HEK293 (cell line): Measurements from ENCODE around the gene CFP.
A peak's percentile ranks its signal among the peaks of the same experiment; 100 is the strongest.

Source experiments
- CTCF ChIA-PET: fragments of 350-600 bp; formaldehyde crosslinking; extraction: SDS; loops from one replicate; lab custom pipeline; 2021; ENCODE audit warnings: antibody characterized with exemption; lab: Yijun Ruan, JAX
- POLR2A ChIA-PET: fragments of 300-600 bp; formaldehyde crosslinking; extraction: SDS; loops from one replicate; lab custom pipeline; 2020; ENCODE audit warnings: antibody characterized with exemption, inconsistent platforms; lab: Yijun Ruan, JAX
- H3K27ac ChIP-seq: fragments of 200-500 bp; sonication (Bioruptor generic); 2 replicates; pipeline ENCODE4 v1.5.1; 2014; ENCODE audit warnings: low read depth, low read length, control low read depth, inconsistent platforms; ENCODE audit errors: extremely low read depth
- H3K36me3 ChIP-seq, 2 experiments: fragments of 200-500 bp in 1 of 2; sonication (Bioruptor generic) in 1 of 2; 1 replicate in 1 of 2; 2 replicates in 1 of 2; pipeline ENCODE4 v1.5.1; 2014 to 2017; ENCODE audit warnings: inconsistent platforms in 2 of 2, low read length in 2 of 2; ENCODE audit not compliant: control insufficient read depth in 2 of 2, insufficient read depth in 1 of 2
- H3K4me1 ChIP-seq: fragments of 200-500 bp; sonication (Bioruptor generic); 2 replicates; pipeline ENCODE4 v1.5.1; 2014; ENCODE audit warnings: mild to moderate bottlenecking, low read length, inconsistent platforms; ENCODE audit not compliant: control insufficient read depth, insufficient read depth
- H3K4me3 ChIP-seq: 2 replicates; pipeline ENCODE4 v1.5.1; 2011; ENCODE audit warnings: low read depth, mild to moderate bottlenecking, control low read depth, low read length, moderate library complexity
- H3K9me3 ChIP-seq: fragments of 200-500 bp; sonication (Bioruptor generic); 2 replicates; pipeline ENCODE4 v1.5.1; 2014; ENCODE audit warnings: low read depth, low read length, inconsistent platforms; ENCODE audit not compliant: control insufficient read depth, insufficient read depth
- GLI4 ChIP-seq: fragments of 450-650 bp; formaldehyde crosslinking; IDR thresholded peaks from 2 replicates; pipeline ENCODE4 v1.5.1; 2016; ENCODE audit warnings: missing biosample characterization, missing genetic modification characterization
- KLF7 ChIP-seq: fragments of 450-650 bp; formaldehyde crosslinking; IDR thresholded peaks from 2 replicates; pipeline ENCODE4 v1.5.1; 2016; ENCODE audit warnings: missing biosample characterization, missing genetic modification characterization, borderline replicate concordance
- KLF9 ChIP-seq: fragments of 450-650 bp; formaldehyde crosslinking; IDR thresholded peaks from 2 replicates; pipeline ENCODE4 v1.5.1; 2016; ENCODE audit warnings: missing biosample characterization, missing genetic modification characterization, low read depth
- MEIS1 ChIP-seq: sonication (generic); formaldehyde crosslinking; IDR thresholded peaks from 2 replicates; pipeline ENCODE4 v1.8.1; 2022; ENCODE audit warnings: missing genetic modification reagents, mild to moderate bottlenecking, borderline replicate concordance
- MYNN ChIP-seq: fragments of 450-650 bp; formaldehyde crosslinking; IDR thresholded peaks from 2 replicates; pipeline ENCODE4 v1.5.1; 2016; ENCODE audit warnings: missing biosample characterization, missing genetic modification characterization, borderline replicate concordance
- RBAK ChIP-seq: fragments of 450-650 bp; formaldehyde crosslinking; IDR thresholded peaks from 2 replicates; pipeline ENCODE4 v1.5.1; 2016; ENCODE audit warnings: missing biosample characterization, missing genetic modification characterization
- ZBTB1 ChIP-seq: fragments of 450-650 bp; formaldehyde crosslinking; IDR thresholded peaks from 2 replicates; pipeline ENCODE4 v1.5.1; 2016; ENCODE audit warnings: missing biosample characterization, missing genetic modification characterization
- ZBTB8A ChIP-seq: fragments of 450-650 bp; formaldehyde crosslinking; IDR thresholded peaks from 2 replicates; pipeline ENCODE4 v1.5.1; 2016; ENCODE audit warnings: missing biosample characterization, missing genetic modification characterization
- ZFHX2 ChIP-seq: fragments of 450-650 bp; formaldehyde crosslinking; conservative IDR thresholded peaks from 2 replicates; pipeline ENCODE4 v1.5.1; 2016; ENCODE audit warnings: missing biosample characterization, missing genetic modification characterization
- ZFP69B ChIP-seq: fragments of 450-650 bp; formaldehyde crosslinking; IDR thresholded peaks from 2 replicates; pipeline ENCODE4 v1.5.1; 2016; ENCODE audit warnings: missing biosample characterization, missing genetic modification characterization
- ZNF16 ChIP-seq: fragments of 450-650 bp; formaldehyde crosslinking; IDR thresholded peaks from 2 replicates; pipeline ENCODE4 v1.5.1; 2016; ENCODE audit warnings: low read depth, missing biosample characterization, missing genetic modification characterization
- ZNF184 ChIP-seq: fragments of 450-650 bp; IDR thresholded peaks from 2 replicates; pipeline ENCODE4 v1.5.1; 2018; ENCODE audit warnings: missing biosample characterization, mild to moderate bottlenecking, missing genetic modification characterization
- ZNF19 ChIP-seq: fragments of 450-650 bp; formaldehyde crosslinking; IDR thresholded peaks from 2 replicates; pipeline ENCODE4; 2016; ENCODE audit warnings: missing biosample characterization, missing genetic modification characterization, low read depth
- ZNF239 ChIP-seq: fragments of 450-650 bp; formaldehyde crosslinking; IDR thresholded peaks from 2 replicates; pipeline ENCODE4 v1.5.1; 2016; ENCODE audit warnings: missing biosample characterization, missing genetic modification characterization
- ZNF488 ChIP-seq: fragments of 450-650 bp; formaldehyde crosslinking; IDR thresholded peaks from 2 replicates; pipeline ENCODE4 v1.5.1; 2016; ENCODE audit warnings: missing biosample characterization, missing genetic modification characterization
- ZNF514 ChIP-seq: fragments of 450-650 bp; formaldehyde crosslinking; IDR thresholded peaks from 2 replicates; pipeline ENCODE4 v1.5.1; 2016; ENCODE audit warnings: missing biosample characterization, missing genetic modification characterization
- ZNF555 ChIP-seq: fragments of 450-650 bp; formaldehyde crosslinking; conservative IDR thresholded peaks from 2 replicates; pipeline ENCODE4 v1.5.1; 2017; ENCODE audit warnings: missing biosample characterization, mild to moderate bottlenecking, missing genetic modification characterization, inconsistent platforms
- ZNF558 ChIP-seq: fragments of 450-650 bp; formaldehyde crosslinking; IDR thresholded peaks from 2 replicates; pipeline ENCODE4 v1.5.1; 2016; ENCODE audit warnings: missing biosample characterization, missing genetic modification characterization
- ZNF621 ChIP-seq: fragments of 450-650 bp; formaldehyde crosslinking; IDR thresholded peaks from 2 replicates; pipeline ENCODE4 v1.5.1; 2017; ENCODE audit warnings: missing biosample characterization, missing genetic modification characterization
- ZNF654 ChIP-seq: fragments of 450-650 bp; formaldehyde crosslinking; IDR thresholded peaks from 2 replicates; pipeline ENCODE4 v1.5.1; 2016; ENCODE audit warnings: low read depth, missing biosample characterization, missing genetic modification characterization
- ZNF776 ChIP-seq: fragments of 450-650 bp; formaldehyde crosslinking; IDR thresholded peaks from 2 replicates; pipeline ENCODE4 v1.5.0; 2017; ENCODE audit warnings: missing biosample characterization, missing genetic modification characterization, borderline replicate concordance
- ZNF792 ChIP-seq: fragments of 450-650 bp; formaldehyde crosslinking; IDR thresholded peaks from 2 replicates; pipeline ENCODE4 v1.5.1; 2016; ENCODE audit warnings: missing biosample characterization, missing genetic modification characterization
- ZNF830 ChIP-seq: fragments of 450-650 bp; IDR thresholded peaks from 2 replicates; pipeline ENCODE4 v1.5.0; 2018; ENCODE audit warnings: missing biosample characterization, missing genetic modification characterization, low read depth, mild to moderate bottlenecking, moderate library complexity
- ZNF843 ChIP-seq: fragments of 450-650 bp; formaldehyde crosslinking; IDR thresholded peaks from 2 replicates; pipeline ENCODE4 v1.5.1; 2016; ENCODE audit warnings: missing biosample characterization, missing genetic modification characterization
- TF ChIP-seq, protein P1 (sequence below): fragments of 450-650 bp; formaldehyde crosslinking; IDR thresholded peaks from 2 replicates; pipeline ENCODE4 v1.5.1; 2016; ENCODE audit warnings: missing biosample characterization, missing genetic modification characterization
- TF ChIP-seq, protein P2 (sequence below): fragments of 450-650 bp; formaldehyde crosslinking; optimal IDR thresholded peaks from 2 replicates; pipeline ENCODE3; 2016; ENCODE audit warnings: missing biosample characterization, mild to moderate bottlenecking, missing genetic modification characterization
- TF ChIP-seq, protein P3 (sequence below): fragments of 450-650 bp; formaldehyde crosslinking; IDR thresholded peaks from 2 replicates; pipeline ENCODE4 v1.5.1; 2016; ENCODE audit warnings: missing biosample characterization, missing genetic modification characterization

Gene CFP

GRCh38 chrX:47619486-47620302 lies 10.0 kb downstream of the CFP start, which contains the start of gene SYN1 (continued):
- TF ChIP-seq, protein P1, sequence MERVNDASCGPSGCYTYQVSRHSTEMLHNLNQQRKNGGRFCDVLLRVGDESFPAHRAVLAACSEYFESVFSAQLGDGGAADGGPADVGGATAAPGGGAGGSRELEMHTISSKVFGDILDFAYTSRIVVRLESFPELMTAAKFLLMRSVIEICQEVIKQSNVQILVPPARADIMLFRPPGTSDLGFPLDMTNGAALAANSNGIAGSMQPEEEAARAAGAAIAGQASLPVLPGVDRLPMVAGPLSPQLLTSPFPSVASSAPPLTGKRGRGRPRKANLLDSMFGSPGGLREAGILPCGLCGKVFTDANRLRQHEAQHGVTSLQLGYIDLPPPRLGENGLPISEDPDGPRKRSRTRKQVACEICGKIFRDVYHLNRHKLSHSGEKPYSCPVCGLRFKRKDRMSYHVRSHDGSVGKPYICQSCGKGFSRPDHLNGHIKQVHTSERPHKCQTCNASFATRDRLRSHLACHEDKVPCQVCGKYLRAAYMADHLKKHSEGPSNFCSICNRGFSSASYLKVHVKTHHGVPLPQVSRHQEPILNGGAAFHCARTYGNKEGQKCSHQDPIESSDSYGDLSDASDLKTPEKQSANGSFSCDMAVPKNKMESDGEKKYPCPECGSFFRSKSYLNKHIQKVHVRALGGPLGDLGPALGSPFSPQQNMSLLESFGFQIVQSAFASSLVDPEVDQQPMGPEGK (tag by site-specific recombination): 0 out of 2 replicates have a peak, but pooled peaks have one; percentile 39
- no peak for TF ChIP-seq ZNF19 (tag by site-specific recombination)
- TF ChIP-seq ZBTB8A (tag by site-specific recombination): peak; percentile 82
- TF ChIP-seq ZNF776 (tag by site-specific recombination): no peak
- TF ChIP-seq, protein P2, sequence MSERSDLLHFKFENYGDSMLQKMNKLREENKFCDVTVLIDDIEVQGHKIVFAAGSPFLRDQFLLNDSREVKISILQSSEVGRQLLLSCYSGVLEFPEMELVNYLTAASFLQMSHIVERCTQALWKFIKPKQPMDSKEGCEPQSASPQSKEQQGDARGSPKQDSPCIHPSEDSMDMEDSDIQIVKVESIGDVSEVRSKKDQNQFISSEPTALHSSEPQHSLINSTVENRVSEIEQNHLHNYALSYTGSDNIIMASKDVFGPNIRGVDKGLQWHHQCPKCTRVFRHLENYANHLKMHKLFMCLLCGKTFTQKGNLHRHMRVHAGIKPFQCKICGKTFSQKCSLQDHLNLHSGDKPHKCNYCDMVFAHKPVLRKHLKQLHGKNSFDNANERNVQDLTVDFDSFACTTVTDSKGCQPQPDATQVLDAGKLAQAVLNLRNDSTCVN (tag by site-specific recombination): peak; percentile 90
- peak; percentile 68; the same call in 1 of the 2 replicates for TF ChIP-seq ZNF184 (tag by site-specific recombination)
- TF ChIP-seq ZFHX2 (tag by site-specific recombination): peak; percentile 82
- no peak for TF ChIP-seq ZNF843 (tag by site-specific recombination)
- TF ChIP-seq, all 188 proteins: peak for 28

DNA sequence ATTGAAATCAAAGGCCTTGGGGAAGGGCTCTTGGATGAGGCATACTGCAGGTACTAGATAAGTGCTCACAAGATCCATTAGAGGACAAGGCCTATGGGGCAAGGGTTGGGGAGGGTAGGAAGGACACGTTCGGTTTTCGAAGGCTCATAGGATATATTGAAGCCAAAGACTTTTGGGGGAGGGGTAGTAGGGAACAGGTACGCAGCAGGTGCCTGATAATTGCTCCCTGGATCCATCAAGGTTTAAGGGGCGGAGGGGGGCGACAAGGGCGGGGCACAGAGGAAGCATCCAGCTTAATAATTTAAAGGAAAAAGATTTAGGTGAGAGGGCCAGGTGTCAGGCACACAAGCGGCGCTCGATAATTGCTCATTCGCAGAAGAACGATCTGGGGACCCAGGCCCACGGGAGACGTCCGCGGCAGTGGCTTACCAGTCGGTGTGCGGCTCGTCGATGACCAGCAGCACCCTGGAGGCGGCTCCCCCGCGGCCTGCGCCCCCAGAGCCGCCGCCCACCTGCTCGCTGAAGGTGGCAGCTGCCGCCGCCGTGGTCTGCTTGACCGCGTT lies 10.7 kb downstream of the CFP start:
- POLR2A ChIA-PET: no interaction called here
- CTCF ChIA-PET: no interaction called here

GRCh38 chrX:47614618-47615017 lies 15.1 kb downstream of the CFP start:
- Histone ChIP-seq H3K27ac (no peak overlapping the region), H3K4me1 (no peaks in the 10 kb centered on the region), H3K9me3 (no peaks in the 10 kb centered on the region), H3K4me3 (no peak overlapping the region), H3K36me3 (no peaks in the 10 kb centered on the region)
- TF ChIP-seq, protein P3, sequence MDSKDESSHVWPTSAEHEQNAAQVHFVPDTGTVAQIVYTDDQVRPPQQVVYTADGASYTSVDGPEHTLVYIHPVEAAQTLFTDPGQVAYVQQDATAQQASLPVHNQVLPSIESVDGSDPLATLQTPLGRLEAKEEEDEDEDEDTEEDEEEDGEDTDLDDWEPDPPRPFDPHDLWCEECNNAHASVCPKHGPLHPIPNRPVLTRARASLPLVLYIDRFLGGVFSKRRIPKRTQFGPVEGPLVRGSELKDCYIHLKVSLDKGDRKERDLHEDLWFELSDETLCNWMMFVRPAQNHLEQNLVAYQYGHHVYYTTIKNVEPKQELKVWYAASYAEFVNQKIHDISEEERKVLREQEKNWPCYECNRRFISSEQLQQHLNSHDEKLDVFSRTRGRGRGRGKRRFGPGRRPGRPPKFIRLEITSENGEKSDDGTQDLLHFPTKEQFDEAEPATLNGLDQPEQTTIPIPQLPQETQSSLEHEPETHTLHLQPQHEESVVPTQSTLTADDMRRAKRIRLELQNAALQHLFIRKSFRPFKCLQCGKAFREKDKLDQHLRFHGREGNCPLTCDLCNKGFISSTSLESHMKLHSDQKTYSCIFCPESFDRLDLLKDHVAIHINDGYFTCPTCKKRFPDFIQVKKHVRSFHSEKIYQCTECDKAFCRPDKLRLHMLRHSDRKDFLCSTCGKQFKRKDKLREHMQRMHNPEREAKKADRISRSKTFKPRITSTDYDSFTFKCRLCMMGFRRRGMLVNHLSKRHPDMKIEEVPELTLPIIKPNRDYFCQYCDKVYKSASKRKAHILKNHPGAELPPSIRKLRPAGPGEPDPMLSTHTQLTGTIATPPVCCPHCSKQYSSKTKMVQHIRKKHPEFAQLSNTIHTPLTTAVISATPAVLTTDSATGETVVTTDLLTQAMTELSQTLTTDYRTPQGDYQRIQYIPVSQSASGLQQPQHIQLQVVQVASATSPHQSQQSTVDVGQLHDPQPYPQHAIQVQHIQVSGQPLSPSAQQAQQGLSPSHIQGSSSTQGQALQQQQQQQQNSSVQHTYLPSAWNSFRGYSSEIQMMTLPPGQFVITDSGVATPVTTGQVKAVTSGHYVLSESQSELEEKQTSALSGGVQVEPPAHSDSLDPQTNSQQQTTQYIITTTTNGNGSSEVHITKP (tag by site-specific recombination): no peak
- TF ChIP-seq ZNF830 (tag by site-specific recombination) (no peak), ZNF16 (tag by site-specific recombination) (no peak), GLI4 (tag by site-specific recombination) (no peak), KLF7 (tag by site-specific recombination) (no peak), MEIS1 (CRISPR knock-in tag) (no peak), ZFP69B (tag by site-specific recombination) (no peak), ZNF239 (tag by site-specific recombination) (no peak), ZNF514 (tag by site-specific recombination) (no peak), KLF9 (tag by site-specific recombination) (no peak), ZNF558 (tag by site-specific recombination) (no peak), ZBTB1 (no peak), ZNF654 (tag by site-specific recombination) (no peak), MYNN (no peak), ZNF776 (tag by site-specific recombination) (no peak)
- CTCF ChIA-PET: no interaction called here
- POLR2A ChIA-PET: no interaction called here

More for the DNA sequence above, 10.7 kb downstream of the CFP start:
- no peaks in the 10 kb centered on the region for H3K9me3 ChIP-seq
- no peak overlapping the region for H3K27ac ChIP-seq
- TF ChIP-seq ZNF792 (tag by site-specific recombination) (peak; percentile 70; the same call in 1 of the 2 replicates), ZNF488 (no peak), RBAK (tag by site-specific recombination) (no peak), ZNF621 (no peak), ZNF555 (tag by site-specific recombination) (no peak)
- H3K4me1 ChIP-seq: no peaks in the 10 kb centered on the region
- H3K36me3 ChIP-seq: no peaks in the 10 kb centered on the region
- no peak overlapping the region for H3K4me3 ChIP-seq
